HepG2 (cell line): ENCODE data around the gene ACTL6A. TPM values are rescaled to one million over a fixed set of nuclear protein-coding genes. Genes with fewer than 3 reads are reported as not detected.

Experiments
- CREM ChIP-seq, 2 experiments: sonication (generic) in 1 of 2; formaldehyde crosslinking in 1 of 2; IDR thresholded peaks; 2 replicates each; pipeline versions ENCODE4 v1.4.0 to v1.6.1; 2016 to 2020; ENCODE audit warnings: antibody characterized with exemption in 1 of 2, mild to moderate bottlenecking in 1 of 2, missing genetic modification reagents in 1 of 2
- E2F2 ChIP-seq: sonication (generic); formaldehyde crosslinking; IDR thresholded peaks from 2 replicates; pipeline ENCODE4 v1.4.0; 2020; ENCODE audit warnings: missing genetic modification reagents, borderline replicate concordance
- GATA4 ChIP-seq: sonication (generic); IDR thresholded peaks from 2 replicates; pipeline ENCODE4 v1.6.1; 2016; ENCODE audit warnings: antibody characterized with exemption, low read depth, borderline replicate concordance
- GRHL1 ChIP-seq: sonication (generic); formaldehyde crosslinking; conservative IDR thresholded peaks from 2 replicates; pipeline ENCODE4 v1.8.0; 2022; ENCODE audit warnings: missing genetic modification reagents
- MIER2 ChIP-seq: IDR thresholded peaks from 2 replicates; pipeline ENCODE4 v1.6.1; 2016; ENCODE audit warnings: missing biosample characterization, missing genetic modification reagents
- NCOA5 ChIP-seq: sonication (generic); formaldehyde crosslinking; IDR thresholded peaks from 2 replicates; pipeline ENCODE4 v1.4.0; 2020; ENCODE audit warnings: missing genetic modification reagents
- NFATC3 ChIP-seq: sonication (generic); formaldehyde crosslinking; IDR thresholded peaks from 2 replicates; pipeline ENCODE4 v1.5.1; 2020; ENCODE audit warnings: mild to moderate bottlenecking, missing genetic modification reagents
- RFX1 ChIP-seq: fragments of 450-650 bp; IDR thresholded peaks from 2 replicates; pipeline ENCODE4 v1.6.1; 2017
- SPEN ChIP-seq: sonication (generic); formaldehyde crosslinking; IDR thresholded peaks from 2 replicates; pipeline ENCODE4 v1.5.1; 2020; ENCODE audit warnings: low read depth, mild to moderate bottlenecking, missing genetic modification reagents
- TERF1 ChIP-seq: sonication (generic); formaldehyde crosslinking; IDR thresholded peaks from 2 replicates; pipeline ENCODE4 v1.8.0; 2022; ENCODE audit warnings: mild to moderate bottlenecking, missing genetic modification reagents, moderate library complexity
- ZFP82 ChIP-seq: sonication (generic); formaldehyde crosslinking; IDR thresholded peaks from 2 replicates; pipeline ENCODE4 v1.5.1; 2020; ENCODE audit warnings: mild to moderate bottlenecking, missing genetic modification reagents, borderline replicate concordance
- ZNF12 ChIP-seq: sonication (generic); formaldehyde crosslinking; IDR thresholded peaks from 2 replicates; pipeline ENCODE4 v1.5.0; 2020; ENCODE audit warnings: missing genetic modification reagents
- ZNF318 ChIP-seq: sonication (generic); formaldehyde crosslinking; IDR thresholded peaks from 2 replicates; pipeline ENCODE4 v1.4.0; 2020; ENCODE audit warnings: mild to moderate bottlenecking, missing genetic modification reagents
- ZNF33A ChIP-seq: sonication (generic); formaldehyde crosslinking; IDR thresholded peaks from 2 replicates; pipeline ENCODE4 v1.5.1; 2020; ENCODE audit warnings: missing genetic modification reagents, mild to moderate bottlenecking, moderate library complexity, borderline replicate concordance
- ZNF724P ChIP-seq: sonication (generic); formaldehyde crosslinking; IDR thresholded peaks from 2 replicates; pipeline ENCODE4 v1.8.0; 2022; ENCODE audit warnings: missing genetic modification reagents, borderline replicate concordance
- ZNF788 ChIP-seq: sonication (generic); formaldehyde crosslinking; IDR thresholded peaks from 2 replicates; pipeline ENCODE4 v1.5.0; 2020; ENCODE audit warnings: mild to moderate bottlenecking, missing genetic modification reagents, borderline replicate concordance
- polyA plus RNA-seq, 8 experiments: library from polyadenylated mRNA; depleted of rRNA in 3 of 8; stranded (reverse) in 7 of 8; unstranded in 1 of 8; fragments of >200 nt; fragmentation: Illumina TruSeq in 4 of 8; extraction: Trizol in 4 of 8; gene quantifications; 2 replicates each; pipeline versions ENCODE4 v1.2.1 to v1.2.3, GENCODE V29; 2011 to 2016; ENCODE audit warnings: low read depth in 4 of 8, missing spikeins in 1 of 8, mixed read lengths in 1 of 8; ENCODE audit not compliant: insufficient read depth in 1 of 8
- total RNA-seq, 5 experiments: library from RNA; depleted of rRNA; stranded (reverse); fragments of >200 nt; fragmentation: Illumina TruSeq; extraction: Trizol; gene quantifications; 2 replicates each; pipeline ENCODE4 v1.2.3, GENCODE V29; 2016; ENCODE audit warnings: low read depth in 1 of 5

Gene ACTL6A
- total and polyA plus RNA-seq, 2 of the 13 experiments (the other 11 are each of a cell fraction or from before 2014, with no cell fraction given) = 58.1 to 84.1 TPM

- TF ChIP-seq ZNF318 (no peak), ZNF724P (CRISPR knock-in tag) (no peak), MIER2 (no peak), NCOA5 (CRISPR knock-in tag) (no peak), E2F2 (CRISPR knock-in tag) (no peak; the same call in 1 of the 2 replicates), GATA4 (peak; percentile 49; the same call in 1 of the 2 replicates), ZFP82 (no peak), GRHL1 (no peak), SPEN (CRISPR knock-in tag) (peak; percentile 43; the same call in 1 of the 2 replicates), ZNF33A (no peak), RFX1 (no peak), TERF1 (CRISPR knock-in tag) (no peak), CREM (IDR thresholded peaks at IDR 0.05) (peak; percentile 89), CREM (CRISPR knock-in tag; IDR thresholded peaks at IDR 0.05) (no peak), ZNF788 (peak; percentile 90; the same call in 1 of the 2 replicates), NFATC3 (CRISPR knock-in tag) (no peak), ZNF12 (CRISPR knock-in tag) (no peak)
These were observed at the start of gene ACTL6A (continued) for GRCh38 chr3:179562591-179563270.
